ENCODE data around the gene ATOH8.

The ATOH8 gene

GRCh38 chr2:85834466-85834865 is 80.7 kb downstream of the ATOH8 start:
- no peak for DNase-seq

Data from NCI-H748 treated with DMSO at 0.1 percent for 48 hours (cell line).